Measurements from ENCODE around the gene SLC24A4. TPM values are rescaled to one million over a fixed set of nuclear protein-coding genes. Genes with fewer than 3 reads are reported as not detected.

The SLC24A4 gene
- 1 to 10 TPM; 2.5 to 8.9 (median 5.4) TPM for total RNA-seq
- 1 to 10 TPM in 1 of 3 donors, under 1 TPM in 2; 0.29 to 1.1 (median 0.96) TPM for polyA plus RNA-seq
- long read RNA-seq, donor 1, result 0 reads
- long read RNA-seq, donor 2, result 0 reads

- H3K36me3 ChIP-seq, result no peaks in the 10 kb centered on the region
- peaks cover 0 to 90% (median 38%) of the 10 kb centered on the region in 7 donors for H3K27me3 ChIP-seq (replicated peaks in 1 of 7)
- H3K27ac ChIP-seq, result no peak within 1 kb of the TSS
- DNase-seq, result peak; percentile 74
- no peaks in the 10 kb centered on the region for H3K9me3 ChIP-seq
- peaks cover 3 to 22% (median 19%) of the 10 kb centered on the region in 6 donors for H3K4me1 ChIP-seq
- TF ChIP-seq POLR2AphosphoS5 (IDR thresholded peaks at IDR 0.05) (no peak), CTCF (IDR thresholded peaks at IDR 0.05 in 8 of 11, conservative IDR thresholded peaks at IDR 0.05 in 3 of 11) (no peak), POLR2A (IDR thresholded peaks at IDR 0.05) (no peak)
- intact Hi-C loops (cut with DNase I; ENCODE audit: low total_unique reads), result no loop called here
- 1 to 3% (median 1%) methylated on average over 53 to 117 of the region's 117 CpGs for WGBS, 5 donors
- H3K4me3 ChIP-seq, result peak within 1 kb of the TSS in 7 of 8 donors; percentile 32 to 68 (median 41)
Measured at GRCh38 chr14:92323011-92323915, at the start of gene SLC24A4. SLC24A4 (plus strand) TSS chr14:92323165; CDS start chr14:92323831, 666 bp downstream.

GRCh38 chr14:92273166-92273565, 49.8 kb upstream of the SLC24A4 start:
- H3K9me3 ChIP-seq, result no peaks in the 10 kb centered on the region
- no peaks in the 10 kb centered on the region for H3K4me1 ChIP-seq
- no peak for DNase-seq
- intact Hi-C loops (cut with DNase I; ENCODE audit: low total_unique reads), result no loop called here
- no peak overlapping the region for H3K4me3 ChIP-seq
- no peak overlapping the region for H3K27ac ChIP-seq
- TF ChIP-seq POLR2AphosphoS5 (IDR thresholded peaks at IDR 0.05), result no peak
- WGBS, 5 donors, result 32 to 45% (median 38%) methylated on average over 2 of the region's 2 CpGs
- peaks cover 0 to 31% (median 0%) of the 10 kb centered on the region in 7 donors for H3K27me3 ChIP-seq (replicated peaks in 1 of 7)
- H3K36me3 ChIP-seq, result no peaks in the 10 kb centered on the region

GRCh38 chr14:92274055-92274454, 48.9 kb upstream of the SLC24A4 start:
- intact Hi-C loops (cut with DNase I; ENCODE audit: low total_unique reads), result no loop called here
- 85 to 92% (median 89%) methylated on average over 7 of the region's 7 CpGs for WGBS, 5 donors
- H3K9me3 ChIP-seq, result no peaks in the 10 kb centered on the region

GRCh38 chr14:92276074-92276473, 46.9 kb upstream of the SLC24A4 start:
- WGBS, 5 donors, result 80 to 90% (median 84%) methylated on average over 7 of the region's 7 CpGs
- intact Hi-C loops (cut with DNase I; ENCODE audit: low total_unique reads), result no loop called here

More at GRCh38 chr14:92274055-92274454, 48.9 kb upstream of the SLC24A4 start:
- Histone ChIP-seq H3K36me3 (no peaks in the 10 kb centered on the region), H3K27me3 (replicated peaks in 1 of 7) (peaks cover 0 to 31% (median 0%) of the 10 kb centered on the region in 7 donors), H3K4me1 (no peaks in the 10 kb centered on the region), H3K4me3 (no peak overlapping the region), H3K27ac (no peak overlapping the region)
- TF ChIP-seq CTCF (IDR thresholded peaks at IDR 0.05 in 8 of 11, conservative IDR thresholded peaks at IDR 0.05 in 3 of 11), result no peak
- no peak for TF ChIP-seq POLR2AphosphoS5 (IDR thresholded peaks at IDR 0.05)
- no peak for TF ChIP-seq POLR2A (IDR thresholded peaks at IDR 0.05)
- DNase-seq, result no peak

More at GRCh38 chr14:92276074-92276473, 46.9 kb upstream of the SLC24A4 start:
- TF ChIP-seq CTCF (IDR thresholded peaks at IDR 0.05 in 8 of 11, conservative IDR thresholded peaks at IDR 0.05 in 3 of 11) (no peak), POLR2A (IDR thresholded peaks at IDR 0.05) (no peak), POLR2AphosphoS5 (IDR thresholded peaks at IDR 0.05) (no peak)
- DNase-seq, result no peak
- Histone ChIP-seq H3K36me3 (no peaks in the 10 kb centered on the region), H3K4me3 (no peak overlapping the region), H3K4me1 (no peaks in the 10 kb centered on the region), H3K27ac (no peak overlapping the region), H3K9me3 (no peaks in the 10 kb centered on the region), H3K27me3 (replicated peaks in 1 of 7) (peaks cover 0 to 31% (median 0%) of the 10 kb centered on the region in 7 donors)

Measured in spleen (tissue), 13 donors.